ENCODE measurements around the gene SMAD7. TPM values are rescaled to one million over a fixed set of nuclear protein-coding genes. Genes with fewer than 3 reads are reported as not detected.

The SMAD7 gene
- total RNA-seq, 4 donors from 2014 or later: 9.1 to 13.4 (median 10.8) TPM

DNA sequence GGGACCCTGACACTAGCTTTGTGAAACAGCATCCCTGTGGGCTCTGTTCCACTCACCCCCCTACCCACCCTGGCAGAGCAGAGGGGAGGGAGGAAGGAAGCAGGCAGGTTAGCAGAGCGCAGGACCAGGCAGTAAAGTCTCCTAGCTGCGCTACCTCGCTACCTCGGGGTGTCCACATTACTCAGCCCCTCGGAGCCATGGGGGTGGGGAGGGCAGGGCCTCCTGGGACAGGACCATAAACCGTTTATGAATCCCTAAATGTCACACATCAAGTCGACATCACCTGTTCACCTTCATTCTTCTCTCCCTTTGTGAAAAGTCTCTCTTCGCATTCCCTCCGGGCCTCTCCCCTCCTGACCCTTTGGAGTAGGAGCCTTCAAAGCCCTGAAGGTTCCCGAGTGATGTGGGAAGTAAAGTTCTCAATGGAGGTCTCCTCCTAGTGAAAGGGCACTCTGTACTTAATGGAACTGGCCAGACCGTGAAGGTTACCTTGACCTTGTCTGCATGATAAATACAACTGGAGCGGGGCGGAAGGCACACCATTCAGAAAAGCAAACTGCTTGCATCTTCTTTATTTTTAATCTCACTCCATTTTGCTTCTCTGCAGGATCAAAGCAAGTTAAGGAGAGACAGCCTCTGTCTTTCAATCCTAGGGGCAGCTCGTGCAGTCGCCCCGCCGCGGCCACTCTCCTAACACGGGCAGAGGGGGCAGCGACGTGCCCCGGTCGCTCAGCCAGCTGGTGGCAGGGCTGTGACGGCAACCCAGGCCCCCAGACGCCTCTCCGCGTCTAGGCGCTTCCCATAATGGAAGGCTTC lies 23.7 kb upstream of the SMAD7 start:
- peak; percentile 21 to 43 for ATAC-seq
- TF ChIP-seq POLR2A (IDR thresholded peaks at IDR 0.05): no peak
- TF ChIP-seq, protein P1, sequence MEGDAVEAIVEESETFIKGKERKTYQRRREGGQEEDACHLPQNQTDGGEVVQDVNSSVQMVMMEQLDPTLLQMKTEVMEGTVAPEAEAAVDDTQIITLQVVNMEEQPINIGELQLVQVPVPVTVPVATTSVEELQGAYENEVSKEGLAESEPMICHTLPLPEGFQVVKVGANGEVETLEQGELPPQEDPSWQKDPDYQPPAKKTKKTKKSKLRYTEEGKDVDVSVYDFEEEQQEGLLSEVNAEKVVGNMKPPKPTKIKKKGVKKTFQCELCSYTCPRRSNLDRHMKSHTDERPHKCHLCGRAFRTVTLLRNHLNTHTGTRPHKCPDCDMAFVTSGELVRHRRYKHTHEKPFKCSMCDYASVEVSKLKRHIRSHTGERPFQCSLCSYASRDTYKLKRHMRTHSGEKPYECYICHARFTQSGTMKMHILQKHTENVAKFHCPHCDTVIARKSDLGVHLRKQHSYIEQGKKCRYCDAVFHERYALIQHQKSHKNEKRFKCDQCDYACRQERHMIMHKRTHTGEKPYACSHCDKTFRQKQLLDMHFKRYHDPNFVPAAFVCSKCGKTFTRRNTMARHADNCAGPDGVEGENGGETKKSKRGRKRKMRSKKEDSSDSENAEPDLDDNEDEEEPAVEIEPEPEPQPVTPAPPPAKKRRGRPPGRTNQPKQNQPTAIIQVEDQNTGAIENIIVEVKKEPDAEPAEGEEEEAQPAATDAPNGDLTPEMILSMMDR (IDR thresholded peaks at IDR 0.05 in 4 of 5, conservative IDR thresholded peaks at IDR 0.05 in 1 of 5): peak in 1 of 5 experiments; percentile 23
- H3K4me3 ChIP-seq: peak overlapping the region; percentile 57 to 95 (median 73)
- intact Hi-C loops (cut with DNase I; ENCODE audit: low total_unique reads) (loop anchor here (1.0 kb wide), 1 partner anchor 18 kb away; no protein-coding TSS in a partner anchor), in situ Hi-C loops (cut with MboI; ENCODE audit: low sequenced_read_pairs in 4 of 4) (loop anchor here in 1 of 4 donors (25.0 kb wide), 1 partner anchor 287 kb away; no protein-coding TSS in a partner anchor)
- H3K36me3 ChIP-seq: no peaks in the 10 kb centered on the region
- no peaks in the 10 kb centered on the region for H3K27me3 ChIP-seq
- DNase-seq: peak in 1 of 2 donors; percentile 48
- no peaks in the 10 kb centered on the region for H3K9me3 ChIP-seq
- peaks cover 3 to 5% of the 10 kb centered on the region in 2 donors for H3K4me1 ChIP-seq
- H3K27ac ChIP-seq: peak overlapping the region; percentile 82 to 96 (median 87)

DNA sequence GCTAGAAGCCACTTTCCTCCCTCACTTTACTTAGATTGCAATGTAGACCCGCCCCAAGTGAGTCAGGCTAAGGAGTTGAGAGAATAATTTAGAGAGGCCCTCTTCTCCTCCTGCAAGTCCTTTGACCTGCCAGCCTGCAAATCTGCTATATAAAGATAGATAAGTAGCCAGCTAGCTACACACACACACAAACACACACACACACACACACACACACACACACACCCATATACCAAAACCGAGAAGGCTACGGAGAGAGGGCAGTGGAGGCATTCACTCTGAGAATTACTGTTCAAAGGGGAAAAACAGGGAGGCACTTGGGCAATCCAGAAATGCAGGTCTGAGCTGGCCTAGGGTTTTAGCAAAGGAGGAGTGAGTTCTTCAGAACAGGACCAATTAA lies 23.0 kb upstream of the SMAD7 start:
- peak overlapping the region in 1 of 4 donors; percentile 82 for H3K27ac ChIP-seq
- no peak for TF ChIP-seq POLR2A (IDR thresholded peaks at IDR 0.05)
- TF ChIP-seq, protein P1 (IDR thresholded peaks at IDR 0.05 in 4 of 5, conservative IDR thresholded peaks at IDR 0.05 in 1 of 5): no peak
- intact Hi-C loops (cut with DNase I; ENCODE audit: low total_unique reads): no loop called here

DNA sequence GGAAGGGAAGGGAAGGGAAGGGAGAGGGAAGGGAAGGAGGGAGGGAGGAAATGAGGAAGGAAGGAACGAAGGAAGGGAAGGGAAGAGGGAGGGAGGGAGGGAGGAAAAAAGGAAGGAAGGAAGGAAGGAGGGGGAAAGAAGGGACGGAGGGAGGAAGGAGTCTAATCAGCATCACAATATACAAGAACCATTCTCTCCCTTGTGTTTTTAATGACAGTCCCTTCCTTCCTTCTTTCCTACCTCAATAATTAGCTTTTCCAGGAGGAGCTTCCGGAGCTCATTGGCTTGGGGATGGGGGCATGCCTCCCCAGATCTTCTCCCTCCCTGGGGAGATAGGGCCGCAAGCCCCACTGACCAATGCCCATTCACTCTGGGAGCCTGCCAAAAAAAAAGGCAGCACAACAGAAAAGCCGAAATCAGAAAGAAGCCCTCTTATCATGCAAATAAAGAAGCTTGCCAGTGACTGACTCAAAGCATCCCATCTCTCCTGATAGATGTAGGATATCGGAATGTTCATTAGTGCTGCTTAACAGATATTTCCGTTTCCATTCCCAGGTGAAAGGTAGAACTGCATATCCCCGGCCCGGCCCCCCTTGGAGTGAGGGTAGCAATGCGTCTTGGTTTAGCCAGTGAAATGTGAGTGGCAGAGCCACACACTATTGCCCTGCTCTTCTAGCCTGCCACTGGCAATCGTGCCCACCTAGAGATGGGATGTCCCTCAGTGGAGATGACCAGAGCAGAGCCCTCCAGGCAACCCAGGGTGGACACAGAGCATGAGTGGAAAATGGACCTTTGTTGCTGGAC lies 17.8 kb upstream of the SMAD7 start:
- ATAC-seq: no peak
- in situ Hi-C loops (cut with MboI; ENCODE audit: low sequenced_read_pairs in 4 of 4) (loop anchor here in 1 of 4 donors (25.0 kb wide), 1 partner anchor 281 kb away; no protein-coding TSS in a partner anchor), intact Hi-C loops (cut with DNase I; ENCODE audit: low total_unique reads) (no loop called here)

More for the DNA sequence above, 23.0 kb upstream of the SMAD7 start:
- DNase-seq: no peak
- in situ Hi-C loops (cut with MboI; ENCODE audit: low sequenced_read_pairs in 4 of 4): loop anchor here in 1 of 4 donors (25.0 kb wide), 1 partner anchor 286 kb away; no protein-coding TSS in a partner anchor
- ATAC-seq: no peak
- H3K9me3 ChIP-seq: no peaks in the 10 kb centered on the region
- no peaks in the 10 kb centered on the region for H3K36me3 ChIP-seq
- peaks cover 3 to 5% of the 10 kb centered on the region in 2 donors for H3K4me1 ChIP-seq
- no peaks in the 10 kb centered on the region for H3K27me3 ChIP-seq
- H3K4me3 ChIP-seq: no peak overlapping the region

DNA sequence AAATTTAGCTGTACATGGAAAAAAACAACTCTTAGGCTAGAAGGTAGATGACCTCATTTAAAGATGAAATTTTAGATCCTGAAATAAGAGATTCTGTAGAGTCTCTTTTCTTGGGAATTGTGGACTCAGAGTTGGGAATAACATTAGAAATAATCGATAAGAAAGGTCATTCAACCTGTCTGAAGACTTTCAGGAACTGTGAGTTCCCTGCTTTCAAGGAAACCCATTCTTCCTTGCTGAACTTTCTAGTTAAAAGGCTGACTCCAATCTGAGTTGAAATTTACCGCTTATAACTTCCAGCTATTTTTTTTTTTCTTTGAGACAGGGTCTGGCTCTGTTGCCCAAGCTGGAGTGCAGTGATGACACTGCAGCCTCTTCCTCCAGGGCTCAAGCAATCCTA lies 16.8 kb upstream of the SMAD7 start:
- Histone ChIP-seq H3K4me1 (no peaks in the 10 kb centered on the region), H3K27me3 (no peaks in the 10 kb centered on the region), H3K9me3 (no peaks in the 10 kb centered on the region), H3K36me3 (no peaks in the 10 kb centered on the region), H3K4me3 (no peak overlapping the region), H3K27ac (no peak overlapping the region)
- no peak for TF ChIP-seq POLR2A (IDR thresholded peaks at IDR 0.05)
- TF ChIP-seq, protein P1 (IDR thresholded peaks at IDR 0.05 in 4 of 5, conservative IDR thresholded peaks at IDR 0.05 in 1 of 5): no peak
- DNase-seq (no peak), ATAC-seq (no peak)
- in situ Hi-C loops (cut with MboI; ENCODE audit: low sequenced_read_pairs in 4 of 4) (loop anchor here in 1 of 4 donors (25.0 kb wide), 1 partner anchor 280 kb away; no protein-coding TSS in a partner anchor), intact Hi-C loops (cut with DNase I; ENCODE audit: low total_unique reads) (no loop called here)

More for the DNA sequence above, 17.8 kb upstream of the SMAD7 start:
- no peaks in the 10 kb centered on the region for H3K36me3 ChIP-seq
- H3K27ac ChIP-seq: no peak overlapping the region
- no peaks in the 10 kb centered on the region for H3K4me1 ChIP-seq
- DNase-seq: no peak
- H3K27me3 ChIP-seq: no peaks in the 10 kb centered on the region
- no peak for TF ChIP-seq POLR2A (IDR thresholded peaks at IDR 0.05)
- TF ChIP-seq, protein P1 (IDR thresholded peaks at IDR 0.05 in 4 of 5, conservative IDR thresholded peaks at IDR 0.05 in 1 of 5): no peak
- H3K9me3 ChIP-seq: no peaks in the 10 kb centered on the region
- H3K4me3 ChIP-seq: no peak overlapping the region

All from gastrocnemius medialis (tissue), 4 donors.